Activated naive CD4-positive, alpha-beta T cell treated with anti-CD3 and anti-CD28 coated beads, Interleukin-2, amount 50 U/mL, for 16 hours (primary cell): ENCODE data around the gene TGFBR2.

Source experiments
- DNase-seq: peaks from one replicate; pipeline ENCODE4 v3.0.0-alpha.2; 2020

TGFBR2 gene

DNA sequence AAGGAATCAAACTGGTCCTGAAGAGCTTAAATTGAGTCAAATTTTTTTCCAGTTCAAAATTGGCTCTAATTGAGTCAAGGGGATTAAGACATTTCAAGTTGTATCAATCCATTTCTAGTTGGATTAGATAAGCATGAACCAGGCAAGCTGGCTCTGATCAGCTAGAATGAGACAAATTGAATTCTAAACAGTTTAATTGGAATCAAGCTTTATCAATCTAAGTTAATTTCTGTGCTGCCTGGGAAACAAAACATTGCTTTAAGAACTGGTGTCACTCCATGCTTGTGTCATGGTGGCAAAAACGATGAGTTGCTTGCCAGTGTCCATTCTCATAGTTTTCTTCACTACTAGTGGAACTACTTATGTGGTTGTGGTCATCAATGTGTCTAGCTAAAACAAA lies 116.8 kb downstream of the TGFBR2 start:
- no peak for DNase-seq

DNA sequence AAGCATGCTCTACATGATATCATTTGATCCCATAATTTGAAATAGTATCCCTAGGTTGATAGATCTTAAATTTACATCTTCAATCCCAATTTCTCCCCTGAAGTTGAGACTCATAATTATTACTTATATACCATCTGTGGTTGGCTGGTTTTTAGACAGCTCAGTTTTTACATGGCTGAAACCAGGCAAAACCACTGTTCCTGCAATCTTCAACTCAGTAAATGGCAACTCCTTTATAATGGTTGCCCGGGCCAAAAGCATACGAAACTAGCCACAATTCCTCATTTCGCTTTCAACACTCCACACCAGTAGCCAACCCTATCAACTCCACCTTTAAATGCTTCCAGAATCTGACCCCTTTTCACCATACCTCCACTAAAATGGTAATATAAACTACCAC lies 118.5 kb downstream of the TGFBR2 start:
- no peak for DNase-seq

DNA sequence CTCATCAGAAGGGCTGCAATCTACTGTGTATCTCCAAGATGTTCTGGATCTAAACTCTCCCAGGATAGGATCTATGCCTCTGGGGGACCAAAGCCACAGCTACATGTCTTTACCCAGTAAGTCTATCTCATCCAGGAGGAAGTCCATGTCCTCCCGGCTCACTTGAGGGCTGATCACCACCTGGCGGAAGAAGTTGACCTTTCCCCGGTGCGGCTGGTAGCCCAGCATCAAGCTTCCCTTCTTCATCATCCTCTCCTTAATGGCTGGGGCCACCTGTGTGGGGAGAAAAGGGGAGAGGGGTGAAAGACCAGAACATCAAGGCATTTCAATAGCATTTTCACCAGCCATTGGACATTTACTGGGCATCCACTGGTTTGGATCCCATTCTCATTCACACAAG lies 121.7 kb downstream of the TGFBR2 start:
- DNase-seq = no peak

DNA sequence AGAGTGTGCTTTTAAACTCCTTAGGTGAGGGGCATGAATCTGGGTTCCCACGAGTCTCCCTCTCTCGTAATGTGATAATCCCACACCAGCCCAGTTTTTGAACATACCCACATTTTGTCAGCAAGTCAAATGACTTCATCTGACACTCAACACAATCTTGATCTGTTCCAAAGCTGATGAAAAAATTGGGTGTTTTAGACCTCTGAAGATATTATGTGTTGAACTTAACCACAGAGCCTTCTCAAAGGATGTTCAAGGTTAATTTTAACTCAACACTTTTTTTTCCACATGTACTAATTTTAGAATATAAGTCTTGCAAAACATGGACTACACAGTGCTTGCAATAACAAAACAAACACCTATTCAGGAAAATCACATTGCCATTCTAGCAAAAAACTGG lies 123.1 kb downstream of the TGFBR2 start:
- no peak for DNase-seq

DNA sequence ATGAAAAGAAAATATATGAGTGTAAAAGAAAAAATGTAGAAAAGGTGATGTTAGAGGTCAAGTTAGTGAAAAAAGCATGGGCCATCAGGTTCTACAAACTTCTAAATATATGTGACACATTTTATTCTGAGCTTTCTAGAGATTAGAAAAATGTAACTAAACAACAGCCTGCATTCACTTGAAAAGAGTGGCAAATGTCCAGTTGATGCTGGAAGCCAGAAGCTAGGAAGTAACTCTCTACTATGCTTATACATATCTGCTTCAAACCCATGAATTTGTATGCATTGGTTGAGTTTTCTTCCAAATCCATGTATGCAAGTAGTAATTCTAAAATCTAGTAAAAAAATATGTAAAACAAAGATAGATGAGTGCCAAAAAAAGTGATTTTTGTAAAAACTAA lies 123.5 kb downstream of the TGFBR2 start:
- DNase-seq = no peak

DNA sequence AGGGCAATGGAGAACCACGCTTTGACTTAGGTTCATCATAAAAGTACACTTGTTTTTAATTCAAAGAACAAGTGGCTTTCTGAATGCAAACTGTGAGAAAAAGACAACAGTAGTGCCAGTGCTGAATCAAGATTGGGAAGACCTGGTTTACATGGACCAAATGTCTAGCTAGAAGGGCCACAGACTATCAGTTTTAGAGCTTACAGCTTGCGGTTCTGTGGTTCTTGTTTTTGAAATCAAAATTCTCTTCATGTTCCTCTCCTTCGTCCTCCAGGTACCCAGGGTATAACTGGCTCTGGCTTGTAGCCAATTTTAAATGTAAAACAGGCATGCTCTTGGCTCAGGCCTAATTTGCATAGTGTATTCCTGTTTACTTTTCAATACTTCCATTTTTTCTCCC lies 124.6 kb downstream of the TGFBR2 start:
- no peak for DNase-seq

DNA sequence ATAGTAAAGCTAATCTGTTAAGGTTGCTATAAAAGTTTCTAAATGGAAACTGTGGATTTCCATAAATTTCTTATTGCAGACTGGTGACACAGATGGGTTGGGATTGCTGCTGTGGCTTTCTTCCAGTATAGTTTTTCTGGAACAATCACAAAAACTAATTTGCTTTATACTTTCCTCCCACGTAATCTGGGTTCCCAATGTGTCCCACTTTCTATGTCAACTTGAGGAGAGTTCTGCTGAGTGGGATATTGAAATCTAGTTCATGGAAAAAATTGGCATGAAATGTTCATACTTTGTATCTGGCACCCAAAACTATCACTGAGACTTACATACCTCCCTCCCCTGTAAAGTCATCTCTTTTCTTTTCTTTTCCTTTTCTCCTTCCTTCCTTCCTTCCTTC lies 126.8 kb downstream of the TGFBR2 start:
- no peak for DNase-seq

DNA sequence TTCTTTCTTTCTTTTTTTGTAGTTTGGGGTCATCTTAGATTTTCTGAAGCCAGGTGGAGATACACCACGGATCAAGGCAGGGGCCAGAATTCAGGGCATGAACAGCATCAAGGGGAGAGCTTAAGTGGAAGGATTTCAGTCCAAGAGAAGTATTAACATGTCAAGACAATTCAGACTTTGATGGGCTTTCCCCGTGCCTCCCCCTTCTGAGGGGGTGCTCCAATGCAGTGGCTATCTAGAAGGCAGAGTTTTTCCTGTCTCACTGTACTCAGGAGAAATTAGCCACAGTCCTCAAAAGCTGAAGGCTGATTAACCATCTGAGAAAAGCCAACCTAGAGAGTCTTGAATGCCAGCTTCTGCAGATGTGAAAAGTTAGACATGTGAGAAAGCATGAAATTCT lies 127.3 kb downstream of the TGFBR2 start:
- DNase-seq = no peak

DNA sequence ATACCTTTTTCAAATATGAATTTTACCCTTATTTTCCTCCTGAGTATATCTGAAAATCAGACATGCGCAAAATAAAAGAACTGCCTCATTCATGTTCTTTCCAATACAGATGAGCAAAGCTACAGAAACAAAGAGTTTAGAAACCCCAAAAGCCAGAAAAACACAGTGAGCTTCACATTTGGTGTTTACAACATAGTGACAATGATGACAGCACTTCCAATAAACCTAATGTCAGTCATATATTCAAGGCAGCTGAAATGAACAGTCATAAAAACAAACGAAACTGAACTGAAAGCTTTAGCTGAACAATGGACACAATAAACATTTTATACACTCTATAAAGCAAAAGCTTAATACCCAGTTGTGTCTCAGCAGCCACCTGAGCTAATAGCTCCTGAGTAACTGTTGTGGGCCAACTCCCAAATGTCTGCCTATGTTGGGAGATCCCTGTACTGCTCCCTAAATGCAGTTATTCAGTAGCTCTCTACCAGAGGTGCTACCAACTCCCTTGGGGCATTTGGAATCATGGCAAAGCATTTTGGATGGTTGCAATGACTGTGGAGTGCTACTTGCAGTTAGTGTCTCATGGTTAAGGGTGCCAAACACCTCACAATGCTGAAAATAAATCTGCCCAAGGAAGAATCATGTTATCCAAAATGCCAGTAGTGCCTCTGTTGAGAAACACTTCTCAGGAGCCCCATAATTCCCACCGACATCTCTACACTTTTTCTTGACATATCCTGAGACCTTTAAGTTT lies 131.5 kb downstream of the TGFBR2 start:
- no peak for DNase-seq

DNA sequence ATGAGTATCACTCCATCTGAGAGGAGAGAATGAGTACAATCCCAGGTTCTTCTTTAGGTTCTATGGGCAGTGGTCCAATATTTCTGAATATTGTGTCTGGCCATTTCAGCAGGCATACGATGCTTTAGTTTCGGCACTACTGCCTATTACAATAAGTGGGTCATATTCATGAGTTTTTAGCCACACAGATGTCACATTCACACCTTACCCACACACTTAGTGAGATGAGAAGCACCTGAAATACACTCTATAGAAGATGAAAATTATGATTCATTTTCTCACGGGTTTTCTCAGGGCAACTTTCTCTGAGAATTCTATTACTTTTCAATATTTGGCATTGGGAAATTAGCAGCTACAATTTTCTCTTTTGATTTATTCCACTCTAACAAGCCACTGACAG lies 132.2 kb downstream of the TGFBR2 start:
- no peak for DNase-seq

DNA sequence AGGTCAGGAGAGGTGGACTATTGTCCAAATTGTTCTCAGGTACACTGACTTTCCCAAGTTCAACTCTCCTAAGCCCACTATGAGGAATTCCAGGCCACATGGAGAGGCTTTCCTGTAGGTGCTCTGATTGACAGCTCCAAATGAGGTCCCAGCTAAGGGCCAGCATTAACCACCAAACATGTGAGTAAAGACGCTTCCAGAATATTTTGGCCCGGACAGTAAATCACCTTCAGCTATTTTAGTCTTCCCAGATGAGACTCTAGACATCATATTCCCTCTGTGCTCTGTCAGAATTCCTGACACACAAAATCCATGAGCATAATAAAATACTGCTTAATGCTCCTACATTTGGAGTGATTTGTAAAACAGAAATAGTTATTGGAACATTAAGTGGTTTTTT lies 135.5 kb downstream of the TGFBR2 start:
- DNase-seq = no peak

DNA sequence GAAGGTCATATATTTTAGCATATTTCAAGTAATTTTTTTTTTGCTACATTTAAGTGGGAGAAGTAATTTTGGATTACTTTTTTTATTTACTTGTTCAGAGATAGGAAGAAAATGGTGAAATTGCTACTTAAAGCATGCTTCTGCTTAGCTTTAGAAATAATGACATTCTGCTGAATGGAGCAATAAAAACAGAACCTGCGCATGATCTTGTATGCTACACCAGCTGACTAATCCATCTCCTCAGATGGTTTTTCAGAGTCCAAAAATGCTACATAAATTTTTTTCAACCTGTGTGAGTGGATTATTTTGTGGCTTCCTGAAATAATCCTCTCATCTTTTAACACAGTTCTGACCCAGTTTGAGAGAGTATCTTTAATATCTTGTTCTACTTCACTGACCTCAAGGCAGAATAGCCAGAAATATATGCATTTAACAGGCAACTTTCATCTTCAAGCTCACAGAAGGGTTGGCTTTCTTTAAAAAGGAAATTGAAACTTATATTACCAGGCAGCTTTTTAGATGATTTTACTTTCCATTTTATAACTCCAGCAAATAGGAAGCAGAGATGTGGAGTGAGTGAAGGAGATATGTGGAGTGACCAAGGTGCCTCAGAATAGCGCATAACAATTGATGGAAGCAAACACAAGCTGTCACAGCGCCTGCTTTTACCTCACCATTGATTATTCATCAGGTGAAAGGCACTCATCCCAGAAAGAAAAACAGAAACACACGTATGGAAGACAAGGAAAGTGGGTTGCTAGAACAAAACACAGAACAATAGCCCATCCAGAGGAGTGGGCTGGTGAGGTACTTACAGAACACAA lies 136.6 kb downstream of the TGFBR2 start:
- no peak for DNase-seq
